Fibroblast of lung (primary cell): ENCODE results near the gene FGR. TPM values are rescaled to one million over a fixed set of nuclear protein-coding genes. Genes with fewer than 3 reads are reported as not detected.

Experiments
- DNase-seq, 2 donors: peaks; one replicate each; pipeline versions ENCODE4 v3.0.0 to v3.0.0-alpha.2; 2010; ENCODE audit warnings: low read depth in 2 of 2
- H2AFZ ChIP-seq: 2 replicates; pipeline ENCODE4 v1.5.1; 2012; ENCODE audit warnings: low read length, control low read depth, inconsistent platforms
- H3K27ac ChIP-seq: 2 replicates; pipeline ENCODE4 v1.5.1; 2011; ENCODE audit warnings: low read length, control low read depth; ENCODE audit not compliant: insufficient read depth
- H3K27me3 ChIP-seq: 2 replicates; pipeline ENCODE4 v1.5.1; 2011; ENCODE audit warnings: mild to moderate bottlenecking, low read length; ENCODE audit not compliant: control insufficient read depth, insufficient read depth
- H3K36me3 ChIP-seq: 2 replicates; pipeline ENCODE4 v1.5.1; 2011; ENCODE audit warnings: low read length; ENCODE audit not compliant: control insufficient read depth, insufficient read depth
- H3K4me1 ChIP-seq: 2 replicates; pipeline ENCODE4 v1.5.1; 2011; ENCODE audit warnings: low read length; ENCODE audit not compliant: control insufficient read depth, insufficient read depth; ENCODE audit errors: extremely low read depth
- H3K4me2 ChIP-seq: 2 replicates; pipeline ENCODE4 v1.5.1; 2011; ENCODE audit warnings: low read length, control low read depth; ENCODE audit not compliant: insufficient read depth; ENCODE audit errors: extremely low read depth
- H3K4me3 ChIP-seq, 4 experiments: fragments of 200-600 bp in 1 of 4; sonication (generic) in 1 of 4; replicated peaks in 1 of 4; 2 replicates each; pipeline ENCODE4 v1.5.1; 2011 to 2016; ENCODE audit warnings: low read length in 4 of 4, low read depth in 3 of 4, mild to moderate bottlenecking in 3 of 4, control low read depth in 2 of 4, inconsistent platforms in 1 of 4, mixed read lengths in 1 of 4; ENCODE audit not compliant: insufficient read depth in 1 of 4; ENCODE audit errors: control extremely low read depth in 1 of 4
- H3K79me2 ChIP-seq: 2 replicates; pipeline ENCODE4 v1.5.1; 2012; ENCODE audit warnings: mild to moderate bottlenecking, low read length, inconsistent platforms; ENCODE audit not compliant: control insufficient read depth, insufficient read depth
- H3K9ac ChIP-seq: 2 replicates; pipeline ENCODE4 v1.5.1; 2011; ENCODE audit warnings: mild to moderate bottlenecking, low read length, control low read depth; ENCODE audit not compliant: insufficient read depth
- H3K9me3 ChIP-seq: 2 replicates; pipeline ENCODE4 v1.5.1; 2012; ENCODE audit warnings: low read depth, low read length; ENCODE audit not compliant: control insufficient read depth, insufficient read depth
- H4K20me1 ChIP-seq: 2 replicates; pipeline ENCODE4 v1.5.1; 2011; ENCODE audit warnings: low read length; ENCODE audit not compliant: control insufficient read depth, insufficient read depth; ENCODE audit errors: extremely low read depth
- EZH2 ChIP-seq: IDR thresholded peaks from 2 replicates; pipeline ENCODE4 v1.5.1; 2012; ENCODE audit warnings: low read length, control low read depth, mild to moderate bottlenecking; ENCODE audit errors: missing control alignments
- polyA plus RNA-seq, 2 donors: library from polyadenylated mRNA; depleted of rRNA in 1 of 2; stranded (reverse) in 1 of 2; unstranded in 1 of 2; fragments of >200 nt; gene quantifications; 2 replicates each; pipeline ENCODE4 v1.2.1, GENCODE V29; 2011 to 2012; ENCODE audit warnings: missing spikeins in 1 of 2
- total RNA-seq: library from RNA; depleted of rRNA; stranded (reverse); fragments of >200 nt; gene quantifications from 2 replicates; pipeline ENCODE4 v1.2.1, GENCODE V29; 2014
- TF ChIP-seq, protein P1 (sequence below), 2 donors: IDR thresholded peaks in 1 of 2; conservative IDR thresholded peaks in 1 of 2; 1 replicate in 1 of 2; 2 replicates in 1 of 2; pipeline ENCODE4 v1.5.1; 2011 to 2012; ENCODE audit warnings: low read length in 2 of 2, control low read depth in 1 of 2, inconsistent platforms in 1 of 2, low read depth in 1 of 2, mild to moderate bottlenecking in 1 of 2

FGR gene
- total and polyA plus RNA-seq, 2 donors (not counting 1 experiment from before 2014, with no cell fraction given) = not detected

DNA sequence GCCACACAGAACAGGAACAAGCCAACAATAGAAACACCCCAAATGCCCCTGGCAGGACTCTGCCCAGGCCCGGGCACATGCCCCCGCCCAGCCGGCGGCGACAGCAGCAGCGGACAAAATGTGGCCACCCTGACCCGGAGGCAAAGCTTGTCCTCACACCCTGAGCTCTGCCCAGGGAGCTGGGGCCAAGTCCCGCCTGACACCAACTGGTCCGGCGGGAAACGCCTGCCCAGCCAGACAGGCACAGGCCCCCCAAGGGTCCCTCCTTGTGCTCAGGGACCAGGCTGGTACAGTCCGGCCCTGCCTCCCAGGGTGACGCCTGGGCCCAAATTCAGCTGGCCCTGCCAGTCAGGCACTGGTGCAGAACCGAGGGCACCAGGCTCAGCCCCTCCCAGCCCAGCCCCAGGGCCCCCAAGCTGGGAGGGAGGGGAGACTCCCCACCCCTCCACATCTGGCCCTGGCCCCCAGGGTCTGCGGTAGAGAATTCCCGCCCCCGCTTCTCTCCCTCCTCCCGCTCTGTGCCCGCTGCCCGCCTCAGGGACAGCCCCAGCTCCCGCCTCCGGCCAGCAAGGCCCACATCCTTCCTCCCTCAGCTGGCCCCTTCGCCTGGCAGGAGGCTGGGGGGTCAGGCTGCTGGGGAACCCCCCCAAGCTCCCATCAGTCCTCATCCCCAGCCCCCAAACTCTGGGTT is 33.1 kb downstream of the FGR start:
- Histone ChIP-seq H2AFZ (no peak overlapping the region), H3K9ac (peak overlapping the region; percentile 58), H3K27ac (peak overlapping the region; percentile 10), H3K79me2 (peaks cover 62% of the 10 kb centered on the region), H3K36me3 (no peaks in the 10 kb centered on the region), H4K20me1 (peaks cover 2% of the 10 kb centered on the region), H3K9me3 (no peaks in the 10 kb centered on the region), H3K4me3 (peak overlapping the region; percentile 65 to 93 (median 84)), H3K27me3 (no peaks in the 10 kb centered on the region), H3K4me1 (peaks cover 36% of the 10 kb centered on the region), H3K4me2 (peak overlapping the region; percentile 97)
- TF ChIP-seq, protein P1, sequence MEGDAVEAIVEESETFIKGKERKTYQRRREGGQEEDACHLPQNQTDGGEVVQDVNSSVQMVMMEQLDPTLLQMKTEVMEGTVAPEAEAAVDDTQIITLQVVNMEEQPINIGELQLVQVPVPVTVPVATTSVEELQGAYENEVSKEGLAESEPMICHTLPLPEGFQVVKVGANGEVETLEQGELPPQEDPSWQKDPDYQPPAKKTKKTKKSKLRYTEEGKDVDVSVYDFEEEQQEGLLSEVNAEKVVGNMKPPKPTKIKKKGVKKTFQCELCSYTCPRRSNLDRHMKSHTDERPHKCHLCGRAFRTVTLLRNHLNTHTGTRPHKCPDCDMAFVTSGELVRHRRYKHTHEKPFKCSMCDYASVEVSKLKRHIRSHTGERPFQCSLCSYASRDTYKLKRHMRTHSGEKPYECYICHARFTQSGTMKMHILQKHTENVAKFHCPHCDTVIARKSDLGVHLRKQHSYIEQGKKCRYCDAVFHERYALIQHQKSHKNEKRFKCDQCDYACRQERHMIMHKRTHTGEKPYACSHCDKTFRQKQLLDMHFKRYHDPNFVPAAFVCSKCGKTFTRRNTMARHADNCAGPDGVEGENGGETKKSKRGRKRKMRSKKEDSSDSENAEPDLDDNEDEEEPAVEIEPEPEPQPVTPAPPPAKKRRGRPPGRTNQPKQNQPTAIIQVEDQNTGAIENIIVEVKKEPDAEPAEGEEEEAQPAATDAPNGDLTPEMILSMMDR (conservative IDR thresholded peaks at IDR 0.05 in 1 of 2, IDR thresholded peaks at IDR 0.05 in 1 of 2; ENCODE audit: low read depth in 1 of 2, low read length in 2 of 2) = no peak
- no peak for TF ChIP-seq EZH2
- peak in 1 of 2 donors; percentile 45 for DNase-seq

DNA sequence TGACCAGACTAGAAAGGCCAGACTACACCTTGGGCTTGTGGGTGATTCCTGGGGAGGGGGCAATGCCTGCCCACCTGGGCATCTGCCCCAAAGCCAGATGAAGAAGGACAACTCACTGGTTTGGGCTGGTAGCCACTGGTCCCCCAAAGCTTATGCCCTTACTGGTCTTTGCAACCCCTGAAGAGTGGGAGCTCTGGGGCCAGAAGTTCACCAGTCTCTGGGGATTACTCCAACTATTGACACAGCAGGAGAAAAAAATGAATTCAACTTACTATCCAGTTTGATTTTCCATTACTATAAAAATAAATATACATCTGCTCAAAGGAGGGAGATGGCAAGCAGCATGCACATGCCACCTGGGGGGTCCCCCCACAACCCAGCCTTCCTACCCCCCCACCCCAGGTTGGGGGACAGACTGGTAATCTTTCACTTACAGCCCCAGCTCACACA is 33.6 kb downstream of the FGR start:
- peak overlapping the region; percentile 65 to 93 (median 84) for H3K4me3 ChIP-seq
- TF ChIP-seq EZH2 = no peak
- TF ChIP-seq, protein P1 (conservative IDR thresholded peaks at IDR 0.05 in 1 of 2, IDR thresholded peaks at IDR 0.05 in 1 of 2; ENCODE audit: low read depth in 1 of 2, low read length in 2 of 2) = no peak
- peak overlapping the region; percentile 97 for H3K4me2 ChIP-seq
- no peaks in the 10 kb centered on the region for H3K36me3 ChIP-seq
- no peaks in the 10 kb centered on the region for H3K9me3 ChIP-seq
- peaks cover 34% of the 10 kb centered on the region for H3K4me1 ChIP-seq
- H3K27ac ChIP-seq = peak overlapping the region; percentile 10
- peak overlapping the region; percentile 58 for H3K9ac ChIP-seq
- H2AFZ ChIP-seq = no peak overlapping the region
- H4K20me1 ChIP-seq = peaks cover 2% of the 10 kb centered on the region
- no peaks in the 10 kb centered on the region for H3K27me3 ChIP-seq
- H3K79me2 ChIP-seq = peaks cover 67% of the 10 kb centered on the region
- no peak for DNase-seq

DNA sequence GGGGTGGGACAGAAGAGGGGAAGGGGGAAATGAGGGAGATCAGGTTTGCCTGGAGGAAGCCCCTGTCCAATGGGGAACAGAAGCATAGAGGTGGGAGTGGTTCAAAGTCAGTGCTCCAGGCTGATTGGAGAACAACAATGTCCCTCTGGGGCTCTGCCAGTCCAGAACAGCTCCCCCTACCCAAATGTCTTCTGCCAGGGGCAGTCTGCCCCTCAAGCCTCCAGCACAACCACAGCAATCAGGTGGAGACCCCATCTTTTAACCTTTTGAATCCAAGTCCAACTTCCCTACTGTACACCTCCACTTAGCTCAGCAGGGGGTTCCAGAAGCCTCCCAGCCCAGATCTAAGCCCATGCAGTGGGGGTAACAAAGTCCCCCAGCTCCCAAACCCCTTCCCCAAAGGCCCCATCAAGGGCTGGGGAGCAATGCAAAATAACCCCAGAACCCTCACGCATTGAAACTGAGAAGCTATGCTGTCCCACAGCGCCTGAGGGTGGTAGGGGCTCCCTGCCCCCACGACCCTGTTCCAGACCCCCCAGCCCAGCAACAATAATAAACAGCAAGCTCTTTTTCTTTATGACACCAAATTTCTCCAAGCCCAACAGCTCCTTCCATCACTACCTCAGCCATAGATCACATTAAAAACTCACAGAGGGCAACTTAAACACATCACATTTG is 34.3 kb downstream of the FGR start:
- no peaks in the 10 kb centered on the region for H3K9me3 ChIP-seq
- peaks cover 2% of the 10 kb centered on the region for H4K20me1 ChIP-seq
- TF ChIP-seq, protein P1 (conservative IDR thresholded peaks at IDR 0.05 in 1 of 2, IDR thresholded peaks at IDR 0.05 in 1 of 2; ENCODE audit: low read depth in 1 of 2, low read length in 2 of 2) = peak in 1 of 2 donors; percentile 6
- no peak for TF ChIP-seq EZH2
- no peak overlapping the region for H3K9ac ChIP-seq
- H3K4me3 ChIP-seq = peak overlapping the region in 2 of 4 experiments; percentile 65 to 92
- peaks cover 74% of the 10 kb centered on the region for H3K79me2 ChIP-seq
- peak overlapping the region; percentile 97 for H3K4me2 ChIP-seq
- H2AFZ ChIP-seq = no peak overlapping the region
- H3K27ac ChIP-seq = no peak overlapping the region
- DNase-seq = peak in 1 of 2 donors; percentile 57
- H3K4me1 ChIP-seq = peaks cover 41% of the 10 kb centered on the region
- H3K36me3 ChIP-seq = peaks cover 3% of the 10 kb centered on the region
- no peaks in the 10 kb centered on the region for H3K27me3 ChIP-seq
